Measurements from ENCODE around the gene ZG16. TPM values are rescaled to one million over a fixed set of nuclear protein-coding genes. Genes with fewer than 3 reads are reported as not detected.

The ZG16 gene
- total RNA-seq, 1 experiment from 2014 or later: not detected

- DNase-seq (ENCODE audit: low read depth): no peak
Measured at GRCh38 chr16:29809031-29809747, 31.1 kb downstream of the ZG16 start.

GRCh38 chr16:29809850-29810698 is 32.0 kb downstream of the ZG16 start:
- no peak for DNase-seq (ENCODE audit: low read depth)

DNA sequence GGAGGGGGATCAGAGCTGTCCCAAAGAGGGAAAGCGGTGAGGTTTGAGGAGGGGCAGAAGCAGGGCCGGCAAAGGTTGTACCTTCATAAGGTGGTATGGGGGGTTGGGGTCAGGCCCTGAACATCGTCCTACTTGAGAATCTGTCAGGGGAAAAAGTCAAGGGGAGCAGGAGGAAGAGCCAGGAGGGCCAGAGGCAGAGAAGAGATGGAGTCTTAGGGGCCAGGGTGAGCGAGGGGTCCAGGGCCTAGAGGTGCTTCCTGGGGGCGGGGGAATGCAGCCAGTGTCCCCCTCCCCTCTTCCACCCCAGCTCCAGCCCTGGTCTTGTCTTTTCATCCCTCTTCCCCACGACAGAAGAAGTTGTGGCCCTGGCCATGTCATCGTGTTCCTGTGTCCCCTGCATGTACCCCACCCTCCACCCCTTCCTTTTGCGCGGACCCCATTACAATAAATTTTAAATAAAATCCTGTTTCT is 32.7 kb downstream of the ZG16 start:
- no peak for DNase-seq (ENCODE audit: low read depth)

GRCh38 chr16:29811170-29811895 is 33.3 kb downstream of the ZG16 start:
- peak; percentile 97 for DNase-seq (ENCODE audit: low read depth)

DNA sequence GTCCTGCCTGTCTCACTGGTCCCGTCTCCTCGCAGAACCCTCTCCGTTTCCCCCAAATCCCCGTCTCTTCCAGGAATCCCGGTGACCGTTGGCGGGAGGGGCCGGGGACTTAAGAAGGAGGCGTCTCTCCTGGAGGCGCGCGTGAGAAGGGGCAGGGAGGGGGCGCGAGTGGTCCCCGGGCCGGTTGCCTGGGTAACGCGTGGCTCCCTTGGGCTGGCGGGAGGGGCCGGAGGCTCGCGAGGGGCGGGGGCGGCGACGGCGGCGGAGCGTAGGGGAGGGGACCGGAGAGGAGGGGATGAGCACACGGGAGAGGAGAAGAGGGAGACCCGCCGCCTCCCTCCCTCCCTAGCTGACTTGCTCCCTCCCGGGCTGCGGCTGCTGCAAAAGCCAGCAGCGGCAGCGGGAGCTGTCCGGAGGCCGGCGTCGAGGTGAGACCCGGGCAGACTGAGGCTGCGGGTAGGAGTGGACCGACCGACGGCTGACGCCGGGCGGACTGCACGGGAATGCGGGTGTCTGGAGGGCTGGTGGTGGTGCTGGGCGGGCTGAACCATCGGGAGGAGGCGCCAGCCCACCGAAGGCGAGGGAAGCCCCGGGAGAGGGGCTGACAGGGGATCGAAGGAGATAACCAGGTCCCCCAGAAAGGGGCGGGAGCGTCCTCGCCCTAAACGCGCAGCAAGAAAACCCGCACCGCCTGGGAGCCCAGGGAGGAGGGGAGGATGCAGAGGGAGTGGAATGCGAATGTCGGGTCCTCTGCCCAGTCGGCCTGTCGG is 34.0 kb downstream of the ZG16 start, which contains the start of gene PRRT2:
Gene PRRT2 (plus strand): TSS at position 298 of the 770 bp plus-strand sequence. CDS start 862 bp downstream, outside the sequence.
- DNase-seq (ENCODE audit: low read depth): peak; percentile 37

DNA sequence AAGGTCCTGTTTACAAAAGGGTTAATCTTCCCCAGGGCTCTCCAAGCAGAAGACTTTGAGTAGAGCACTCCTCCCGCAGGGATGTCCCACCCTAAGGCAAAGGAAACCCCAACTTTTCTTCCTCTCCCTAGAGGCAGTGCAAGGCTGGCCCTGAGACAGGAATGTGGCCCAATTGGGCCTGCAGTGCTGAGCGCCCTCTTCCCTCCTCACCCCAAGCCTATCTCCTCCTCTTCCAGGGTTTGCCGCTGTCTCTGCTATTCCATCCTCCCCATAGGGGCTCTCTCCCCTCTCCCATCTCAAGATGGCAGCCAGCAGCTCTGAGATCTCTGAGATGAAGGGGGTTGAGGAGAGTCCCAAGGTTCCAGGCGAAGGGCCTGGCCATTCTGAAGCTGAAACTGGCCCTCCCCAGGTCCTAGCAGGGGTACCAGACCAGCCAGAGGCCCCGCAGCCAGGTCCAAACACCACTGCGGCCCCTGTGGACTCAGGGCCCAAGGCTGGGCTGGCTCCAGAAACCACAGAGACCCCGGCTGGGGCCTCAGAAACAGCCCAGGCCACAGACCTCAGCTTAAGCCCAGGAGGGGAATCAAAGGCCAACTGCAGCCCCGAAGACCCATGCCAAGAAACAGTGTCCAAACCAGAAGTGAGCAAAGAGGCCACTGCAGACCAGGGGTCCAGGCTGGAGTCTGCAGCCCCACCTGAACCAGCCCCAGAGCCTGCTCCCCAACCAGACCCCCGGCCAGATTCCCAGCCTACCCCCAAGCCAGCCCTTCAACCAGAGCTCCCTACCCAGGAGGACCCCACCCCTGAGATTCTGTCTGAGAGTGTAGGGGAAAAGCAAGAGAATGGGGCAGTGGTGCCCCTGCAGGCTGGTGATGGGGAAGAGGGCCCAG is 34.9 kb downstream of the ZG16 start:
- DNase-seq (ENCODE audit: low read depth): no peak

- DNase-seq (ENCODE audit: low read depth): no peak
Measured at GRCh38 chr16:29813644-29814562, 35.8 kb downstream of the ZG16 start.

- no peak for DNase-seq (ENCODE audit: low read depth)
Measured at GRCh38 chr16:29814592-29814991, 36.5 kb downstream of the ZG16 start.

DNA sequence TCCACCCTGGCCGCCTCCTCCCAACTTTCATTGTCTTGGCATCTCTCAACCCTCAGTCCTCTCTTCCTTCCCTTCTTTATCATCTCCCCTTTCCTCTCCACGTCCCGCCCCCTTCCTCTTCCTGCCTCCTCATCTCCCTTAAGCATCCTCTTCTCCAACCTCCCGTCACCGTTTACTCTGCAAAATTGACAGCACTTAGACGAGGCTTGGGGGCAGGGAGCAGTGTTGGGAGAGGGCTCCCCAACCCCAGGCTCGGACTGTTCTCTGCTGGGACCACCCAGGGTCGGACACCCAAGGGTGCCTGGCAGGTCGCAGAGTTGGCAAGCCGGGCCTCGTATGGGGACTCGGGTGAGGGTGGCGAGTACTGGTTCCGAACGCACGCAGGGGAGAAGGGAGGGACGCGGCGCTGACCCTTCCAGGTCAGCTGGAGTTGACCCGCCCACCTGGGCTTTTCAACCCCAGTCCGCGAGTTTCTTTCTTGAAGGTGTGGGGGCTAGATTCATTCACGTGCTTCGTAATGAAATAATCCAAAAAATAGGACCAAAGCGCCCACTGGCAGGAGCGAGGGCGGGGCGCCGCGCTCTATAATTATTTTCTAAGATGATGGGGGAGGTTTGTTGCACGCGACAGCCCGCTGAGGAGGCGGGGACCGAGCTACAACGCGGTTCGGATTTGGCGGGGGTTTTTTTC is 37.1 kb downstream of the ZG16 start:
- DNase-seq (ENCODE audit: low read depth): no peak

DNA sequence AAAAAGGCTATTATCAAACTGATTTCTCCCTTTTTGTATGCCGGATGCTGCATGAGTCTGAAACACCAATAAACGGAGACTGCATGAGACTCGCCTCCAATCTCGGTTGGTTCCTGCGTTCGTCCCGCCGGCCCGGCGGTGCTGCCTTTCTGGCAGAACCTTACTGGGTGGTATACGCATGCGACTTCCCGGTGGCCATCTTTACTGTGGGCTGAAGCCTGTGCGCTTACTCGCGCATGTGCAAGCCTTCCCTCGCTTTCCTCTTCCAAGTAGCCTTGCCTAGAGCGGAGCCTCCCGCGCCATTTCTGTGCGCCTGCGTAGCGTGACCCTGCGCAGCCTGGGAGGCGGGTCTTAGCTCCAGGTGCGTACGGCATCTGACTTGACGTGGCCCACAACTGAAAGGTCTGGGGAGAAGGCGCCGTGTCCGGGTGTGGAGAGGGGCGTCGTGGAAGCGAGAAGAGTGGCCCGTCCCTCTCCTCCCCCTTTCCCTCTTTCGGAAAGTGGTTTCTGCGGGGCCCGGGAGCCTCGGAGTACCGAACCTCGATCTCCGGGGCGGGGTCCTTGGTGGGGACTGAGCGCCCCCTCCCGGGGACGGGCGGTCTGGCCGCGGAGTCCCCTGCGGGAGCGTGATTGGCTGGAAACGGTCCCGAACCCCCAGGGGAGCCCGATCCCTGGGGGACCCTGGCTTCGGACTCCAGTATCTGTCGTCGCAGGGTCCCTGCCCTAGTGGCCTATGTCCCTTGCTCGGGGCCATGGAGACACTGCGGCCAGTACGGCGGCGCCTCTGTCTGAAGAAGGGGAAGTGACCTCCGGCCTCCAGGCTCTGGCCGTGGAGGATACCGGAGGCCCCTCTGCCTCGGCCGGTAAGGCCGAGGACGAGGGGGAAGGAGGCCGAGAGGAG is 38.0 kb downstream of the ZG16 start, which contains the start of gene PAGR1:
Gene PAGR1 (plus strand): TSS at position 360 of the 901 bp plus-strand sequence. CDS start 374 bp downstream, at position 734.
- DNase-seq (ENCODE audit: low read depth): peak; percentile 99

DNA sequence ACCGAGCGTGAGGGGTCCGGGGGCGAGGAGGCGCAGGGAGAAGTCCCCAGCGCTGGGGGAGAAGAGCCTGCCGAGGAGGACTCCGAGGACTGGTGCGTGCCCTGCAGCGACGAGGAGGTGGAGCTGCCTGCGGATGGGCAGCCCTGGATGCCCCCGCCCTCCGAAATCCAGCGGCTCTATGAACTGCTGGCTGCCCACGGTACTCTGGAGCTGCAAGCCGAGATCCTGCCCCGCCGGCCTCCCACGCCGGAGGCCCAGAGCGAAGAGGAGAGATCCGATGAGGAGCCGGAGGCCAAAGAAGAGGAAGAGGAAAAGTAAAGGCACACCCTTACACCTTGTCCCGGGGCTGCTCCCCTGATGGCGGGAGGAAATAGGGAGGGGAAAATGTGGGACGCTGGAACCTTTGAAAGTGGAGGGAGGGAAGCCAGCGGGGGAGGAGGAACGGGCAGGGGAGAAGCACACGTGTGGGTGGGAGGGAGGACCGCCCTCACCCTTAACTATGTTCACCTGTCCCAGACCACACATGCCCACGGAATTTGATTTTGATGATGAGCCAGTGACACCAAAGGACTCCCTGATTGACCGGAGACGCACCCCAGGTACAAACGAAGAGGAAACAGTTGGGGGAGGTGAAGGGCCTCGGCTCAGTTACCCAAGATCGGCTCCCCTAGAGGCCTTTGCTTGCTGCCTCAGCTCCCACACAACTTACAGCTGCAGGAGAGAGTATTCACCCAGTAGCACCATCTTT is 38.8 kb downstream of the ZG16 start:
- DNase-seq (ENCODE audit: low read depth): peak; percentile 62

DNA sequence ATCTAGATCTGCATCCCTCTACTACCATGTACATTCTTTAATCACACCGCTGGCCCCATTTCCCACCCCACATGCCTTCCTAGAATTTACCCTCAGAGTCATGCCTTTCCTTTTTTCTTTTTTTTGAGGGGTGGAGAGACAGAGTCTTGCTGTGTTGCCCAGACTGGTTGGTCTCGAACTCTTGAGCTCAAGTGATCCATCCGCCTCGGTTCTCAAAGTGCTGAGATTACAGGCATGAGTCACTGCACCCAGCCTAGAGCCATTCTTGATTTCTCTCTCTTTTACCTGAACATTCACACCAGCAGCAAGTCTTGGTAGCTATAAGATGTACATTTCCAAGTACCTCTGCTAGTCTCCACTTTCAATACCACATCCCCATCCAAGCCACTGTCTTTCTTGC is 40.0 kb downstream of the ZG16 start:
- DNase-seq (ENCODE audit: low read depth): no peak

GRCh38 chr16:29819506-29819905 is 41.5 kb downstream of the ZG16 start:
- no peak for DNase-seq (ENCODE audit: low read depth)

GRCh38 chr16:29820271-29820701 is 42.2 kb downstream of the ZG16 start, which contains the start of gene MVP:
TSS of gene MVP (plus strand) at chr16:29820462. CDS start at chr16:29830550, 10,088 bp downstream.
- DNase-seq (ENCODE audit: low read depth): peak; percentile 61

DNA sequence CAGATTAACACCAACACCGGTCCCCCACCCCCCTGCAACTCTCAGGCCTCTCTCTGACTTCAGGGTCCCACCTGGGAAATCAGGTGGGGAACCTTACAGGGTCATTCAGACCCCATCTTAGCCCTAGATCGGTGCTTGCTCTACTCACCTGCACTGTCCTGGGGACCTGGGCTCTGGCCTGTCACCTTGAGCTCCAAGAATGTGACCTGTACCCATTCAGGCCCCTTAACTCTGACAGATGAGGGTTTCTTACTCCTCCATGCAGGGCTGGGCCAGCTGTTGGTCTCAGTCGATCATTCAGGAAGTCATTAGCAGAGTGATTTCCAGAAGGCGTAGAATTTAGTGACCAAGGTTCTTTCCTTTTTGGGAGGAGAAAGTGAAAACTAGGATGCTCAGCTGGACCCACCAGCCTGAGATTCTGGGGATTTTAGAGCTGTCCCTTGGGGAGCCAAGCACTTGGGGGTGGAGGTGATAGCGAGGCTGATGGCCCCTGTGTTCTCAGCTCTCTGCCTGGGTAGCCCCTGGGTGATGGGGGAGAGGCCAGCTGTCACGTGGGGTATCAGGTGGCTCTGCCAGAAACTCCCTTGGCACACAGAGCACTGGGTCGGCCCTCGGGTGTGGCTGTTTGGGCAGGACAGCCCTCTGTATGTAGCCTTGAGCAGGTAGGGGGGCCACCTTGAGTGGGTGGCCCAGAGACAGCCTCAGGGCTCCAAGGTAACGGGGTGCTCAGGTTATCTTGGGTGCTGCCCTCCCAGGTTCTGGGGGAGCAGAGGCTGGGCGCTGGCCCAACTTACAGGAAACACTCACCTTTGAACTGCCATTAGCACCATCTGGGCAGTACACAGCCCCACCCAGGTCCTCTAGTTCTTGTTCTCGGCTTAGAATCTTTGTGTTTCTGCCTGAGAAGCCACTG is 42.9 kb downstream of the ZG16 start:
- peak; percentile 43 for DNase-seq (ENCODE audit: low read depth)

All from LHCN-M2 (cell line).